Activated CD4-positive, alpha-beta T cell treated with anti-CD3 and anti-CD28 coated beads for 36 hours (primary cell): ENCODE data around the gene SERINC4. TPM values are rescaled to one million over a fixed set of nuclear protein-coding genes. Genes with fewer than 3 reads are reported as not detected.

ENCODE experiments used
- ATAC-seq: fragments of 200-7000 bp; cut with Tn5 transposase; one replicate; pipeline ENCODE4 v1.10.0; 2021; ENCODE audit warnings: mild to moderate bottlenecking, moderate library complexity
- CTCF ChIA-PET: fragments of 350-600 bp; sonication (Branson Sonifier 250); formaldehyde crosslinking; loops from one replicate; lab custom pipeline; 2021; ENCODE audit warnings: antibody characterized with exemption; lab: Charles Lee
- POLR2A ChIA-PET: fragments of 350-600 bp; sonication (Branson Sonifier 250); formaldehyde crosslinking; loops from one replicate; lab custom pipeline; 2021; ENCODE audit warnings: antibody characterized with exemption, inconsistent platforms; lab: Charles Lee
- DNase-seq: peaks from one replicate; pipeline ENCODE4 v3.0.0-alpha.2; 2020
- H3K27ac Mint-ChIP-seq: one replicate; pipeline ENCODE4 v1.8.0; 2021; ENCODE audit warnings: mixed read lengths
- H3K27me3 Mint-ChIP-seq: one replicate; pipeline ENCODE4 v1.8.0; 2021; ENCODE audit warnings: mixed read lengths
- H3K36me3 Mint-ChIP-seq: one replicate; pipeline ENCODE4 v1.8.0; 2021; ENCODE audit warnings: low read depth, mixed read lengths
- H3K4me1 Mint-ChIP-seq: one replicate; pipeline ENCODE4 v1.8.0; 2021; ENCODE audit warnings: mixed read lengths
- H3K4me3 Mint-ChIP-seq: one replicate; pipeline ENCODE4 v1.8.0; 2021; ENCODE audit warnings: mild to moderate bottlenecking, moderate library complexity, mixed read lengths
- H3K9me3 Mint-ChIP-seq: one replicate; pipeline ENCODE4 v1.8.0; 2021; ENCODE audit warnings: low read depth, mixed read lengths
- intact Hi-C, 2 experiments: fragments of 100-400 bp; cut with DNase I in 1 of 2; cut with micrococcal nuclease in 1 of 2; formaldehyde crosslinking; loops; one replicate each; pipeline versions ENCODE4 v1.14.2 to v1.15.1; 2022 to 2024; cut with DNase I, micrococcal nuclease
- total RNA-seq, 2 experiments: library from RNA; stranded (reverse); gene quantifications; one replicate each; pipeline ENCODE4 v1.2.3, GENCODE V29; 2021

Gene SERINC4
- total RNA-seq, 2 experiments from 2014 or later: 0.42 to 0.46 TPM

DNA sequence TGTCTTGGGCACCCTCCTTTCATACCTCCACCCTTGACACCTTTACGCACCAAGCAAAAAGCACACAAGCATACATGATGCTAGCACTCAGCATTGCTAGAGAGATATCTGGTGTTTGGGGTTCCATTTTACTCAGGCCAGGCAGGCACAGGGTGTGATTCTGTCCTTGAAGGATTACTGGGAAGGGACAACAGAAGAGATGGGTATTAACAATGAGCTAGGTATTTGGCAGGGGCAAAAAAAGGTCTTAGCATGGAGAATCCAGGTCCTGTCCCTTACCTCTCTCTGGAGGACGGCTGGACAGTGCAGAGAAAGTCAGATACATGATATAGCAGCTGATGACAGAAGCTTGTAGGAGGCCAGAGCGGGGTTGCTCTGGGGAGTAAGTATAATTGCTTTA is 3.5 kb downstream of the SERINC4 start:
- no peak overlapping the region for H3K4me3 Mint-ChIP-seq
- no peaks in the 10 kb centered on the region for H3K27me3 Mint-ChIP-seq
- peak overlapping the region; percentile 12 for H3K27ac Mint-ChIP-seq
- no peaks in the 10 kb centered on the region for H3K9me3 Mint-ChIP-seq
- ChIA-PET CTCF (interaction anchor here (2.5 kb wide), 1 partner anchor 20 kb away, joined by 9 read pairs; the partner anchor contains the start of gene ELL3), POLR2A (interaction anchor here (0.8 kb wide), 1 partner anchor 19 kb away, joined by 3 read pairs; the partner anchor contains the start of gene ELL3)
- peaks cover 65% of the 10 kb centered on the region for H3K4me1 Mint-ChIP-seq
- ATAC-seq (no peak), DNase-seq (no peak)
- intact Hi-C loops: no loop called here
- peaks cover 84% of the 10 kb centered on the region for H3K36me3 Mint-ChIP-seq

DNA sequence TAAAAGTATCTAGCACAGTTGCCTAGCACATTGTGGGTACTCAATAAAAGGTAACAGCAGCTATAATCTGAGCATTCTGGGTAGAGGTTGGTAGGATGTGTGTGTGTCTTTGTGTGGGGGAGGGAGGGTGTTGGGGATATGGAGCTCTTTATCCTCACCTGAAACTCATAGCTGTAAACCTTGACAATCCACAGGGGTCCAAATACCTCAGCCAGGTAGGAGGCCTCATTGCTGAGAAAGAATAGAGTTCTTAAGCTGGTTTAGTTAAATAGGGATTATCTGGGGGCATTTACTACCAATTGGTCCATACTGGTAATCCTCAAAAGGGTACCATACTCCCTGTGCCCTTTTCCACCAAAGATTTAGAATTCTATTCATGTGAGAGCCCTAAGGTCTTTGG is 4.0 kb downstream of the SERINC4 start:
- Mint-ChIP-seq H3K9me3 (no peaks in the 10 kb centered on the region), H3K4me3 (no peak overlapping the region), H3K27me3 (no peaks in the 10 kb centered on the region), H3K4me1 (peaks cover 62% of the 10 kb centered on the region), H3K27ac (no peak overlapping the region), H3K36me3 (peaks cover 78% of the 10 kb centered on the region)
- intact Hi-C loops: no loop called here
- ATAC-seq (no peak), DNase-seq (no peak)
- CTCF ChIA-PET: interaction anchor here (0.6 to 1.1 kb wide), 2 partner anchors 19 to 355 kb away, joined by 3 read pairs; partner anchors contain the start of gene ELL3
- POLR2A ChIA-PET: interaction anchor here (0.8 to 2.1 kb wide), 2 partner anchors 8 to 19 kb away, joined by 3 to 5 read pairs; partner anchors contain the start of gene ELL3

DNA sequence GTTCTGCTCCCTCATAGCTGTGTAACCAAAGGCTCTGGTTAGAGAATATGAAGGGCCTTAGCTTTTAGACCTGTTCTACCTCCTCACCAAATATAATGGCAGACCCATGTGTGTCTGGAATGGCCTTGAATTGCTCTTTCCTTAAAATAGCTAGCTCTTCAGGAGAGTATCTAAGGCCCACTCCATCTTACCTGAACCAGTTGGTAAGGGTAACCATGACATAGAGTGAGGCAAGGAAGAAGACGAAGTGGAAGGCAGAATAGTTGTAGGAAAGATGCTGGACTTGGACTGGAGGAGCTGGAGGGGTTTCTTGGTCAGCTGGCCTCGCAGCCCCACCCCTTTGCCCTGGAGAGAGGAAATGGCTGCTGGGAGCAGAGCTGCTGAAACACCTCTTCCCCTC is 4.8 kb downstream of the SERINC4 start:
- Mint-ChIP-seq H3K4me1 (peaks cover 58% of the 10 kb centered on the region), H3K4me3 (no peak overlapping the region)
- POLR2A ChIA-PET: interaction anchor here (2.1 kb wide), 1 partner anchor 9 kb away, joined by 5 read pairs; no protein-coding TSS in a partner anchor

DNA sequence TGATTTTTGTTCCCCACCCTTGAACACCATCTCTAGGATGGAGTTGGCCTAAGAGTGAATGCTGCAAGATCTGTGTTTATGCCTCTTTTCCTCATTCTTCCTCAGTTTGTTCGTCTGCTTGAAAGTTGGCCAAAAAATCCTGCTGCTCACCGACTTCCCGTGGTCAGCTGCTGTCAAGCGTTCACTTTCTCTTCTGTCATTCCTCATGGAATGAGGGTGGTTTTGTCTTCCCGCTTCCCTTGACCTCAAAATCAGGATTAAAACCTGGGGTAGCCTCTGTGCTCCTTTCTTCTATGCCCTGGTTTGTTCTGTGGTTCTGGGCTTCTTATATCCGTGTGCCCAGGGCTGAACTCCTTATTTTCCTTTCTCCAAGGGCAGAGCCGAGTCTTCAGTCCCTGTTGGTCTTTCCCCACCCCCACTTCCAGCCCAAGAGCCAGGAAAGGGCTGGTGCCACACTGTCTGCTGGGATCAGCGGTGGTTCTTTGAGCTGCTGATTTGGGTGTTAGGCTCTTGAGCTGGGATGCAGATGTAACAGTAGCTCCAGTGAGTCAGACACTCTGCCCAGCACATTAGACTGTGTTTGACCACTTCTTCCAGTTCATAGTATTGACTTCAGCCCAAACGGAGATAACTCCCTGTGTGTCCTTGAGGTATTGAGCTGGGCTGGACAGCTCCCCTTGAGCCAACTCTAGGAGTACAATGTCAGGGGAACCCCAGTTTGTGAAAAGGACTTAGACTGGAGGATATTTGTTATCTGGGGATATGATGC is 5.6 kb downstream of the SERINC4 start:
- POLR2A ChIA-PET: interaction anchor here (2.1 kb wide), 1 partner anchor 10 kb away, joined by 5 read pairs; no protein-coding TSS in a partner anchor
- CTCF ChIA-PET: interaction anchor here (0.6 to 1.0 kb wide), 5 partner anchors 19 to 30 kb away, joined by 3 to 4 read pairs (median 3); partner anchors contain the start of gene MFAP1
- DNase-seq: no peak
- H3K4me1 Mint-ChIP-seq: peaks cover 51% of the 10 kb centered on the region
- H3K27ac Mint-ChIP-seq: peak overlapping the region; percentile 97
- no peaks in the 10 kb centered on the region for H3K9me3 Mint-ChIP-seq
- no peaks in the 10 kb centered on the region for H3K27me3 Mint-ChIP-seq
- intact Hi-C loops: loop anchor here in 1 of 2 experiments (5.0 kb wide), 1 partner anchor 47 kb away; the partner anchor contains the start of gene PDIA3
- no peak for ATAC-seq
- H3K36me3 Mint-ChIP-seq: peaks cover 62% of the 10 kb centered on the region
- H3K4me3 Mint-ChIP-seq: peak overlapping the region; percentile 97

More for the DNA sequence above, 4.8 kb downstream of the SERINC4 start:
- DNase-seq (no peak), ATAC-seq (no peak)
- no peak overlapping the region for H3K27ac Mint-ChIP-seq
- H3K9me3 Mint-ChIP-seq: no peaks in the 10 kb centered on the region
- intact Hi-C loops: no loop called here
- no peaks in the 10 kb centered on the region for H3K27me3 Mint-ChIP-seq
- CTCF ChIA-PET: interaction anchor here (0.7 to 1.1 kb wide), 4 partner anchors 20 to 354 kb away, joined by 3 to 4 read pairs (median 3); partner anchors contain the start of gene MFAP1
- H3K36me3 Mint-ChIP-seq: peaks cover 70% of the 10 kb centered on the region

DNA sequence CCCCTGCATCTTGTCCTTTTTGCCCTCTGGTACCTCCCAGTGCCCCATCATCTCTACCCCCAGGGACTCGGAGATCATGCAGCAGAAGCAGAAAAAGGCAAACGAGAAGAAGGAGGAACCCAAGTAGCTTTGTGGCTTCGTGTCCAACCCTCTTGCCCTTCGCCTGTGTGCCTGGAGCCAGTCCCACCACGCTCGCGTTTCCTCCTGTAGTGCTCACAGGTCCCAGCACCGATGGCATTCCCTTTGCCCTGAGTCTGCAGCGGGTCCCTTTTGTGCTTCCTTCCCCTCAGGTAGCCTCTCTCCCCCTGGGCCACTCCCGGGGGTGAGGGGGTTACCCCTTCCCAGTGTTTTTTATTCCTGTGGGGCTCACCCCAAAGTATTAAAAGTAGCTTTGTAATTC is 6.4 kb downstream of the SERINC4 start:
- peak overlapping the region; percentile 97 for H3K27ac Mint-ChIP-seq
- peak overlapping the region; percentile 97 for H3K4me3 Mint-ChIP-seq
- POLR2A ChIA-PET: interaction anchor here (0.8 to 1.8 kb wide), 2 partner anchors 17 to 31 kb away, joined by 3 to 8 read pairs; partner anchors contain the start of genes ELL3 and MFAP1
- CTCF ChIA-PET: interaction anchor here (0.6 to 1.5 kb wide), 5 partner anchors 15 to 31 kb away, joined by 3 to 5 read pairs (median 4); partner anchors contain the start of gene MFAP1
- no peaks in the 10 kb centered on the region for H3K27me3 Mint-ChIP-seq
- H3K9me3 Mint-ChIP-seq: no peaks in the 10 kb centered on the region
- intact Hi-C loops: loop anchor here in 1 of 2 experiments (5.0 kb wide), 1 partner anchor 46 kb away; the partner anchor contains the start of gene PDIA3
- DNase-seq (no peak), ATAC-seq (no peak)
- peaks cover 43% of the 10 kb centered on the region for H3K4me1 Mint-ChIP-seq
- peaks cover 55% of the 10 kb centered on the region for H3K36me3 Mint-ChIP-seq

DNA sequence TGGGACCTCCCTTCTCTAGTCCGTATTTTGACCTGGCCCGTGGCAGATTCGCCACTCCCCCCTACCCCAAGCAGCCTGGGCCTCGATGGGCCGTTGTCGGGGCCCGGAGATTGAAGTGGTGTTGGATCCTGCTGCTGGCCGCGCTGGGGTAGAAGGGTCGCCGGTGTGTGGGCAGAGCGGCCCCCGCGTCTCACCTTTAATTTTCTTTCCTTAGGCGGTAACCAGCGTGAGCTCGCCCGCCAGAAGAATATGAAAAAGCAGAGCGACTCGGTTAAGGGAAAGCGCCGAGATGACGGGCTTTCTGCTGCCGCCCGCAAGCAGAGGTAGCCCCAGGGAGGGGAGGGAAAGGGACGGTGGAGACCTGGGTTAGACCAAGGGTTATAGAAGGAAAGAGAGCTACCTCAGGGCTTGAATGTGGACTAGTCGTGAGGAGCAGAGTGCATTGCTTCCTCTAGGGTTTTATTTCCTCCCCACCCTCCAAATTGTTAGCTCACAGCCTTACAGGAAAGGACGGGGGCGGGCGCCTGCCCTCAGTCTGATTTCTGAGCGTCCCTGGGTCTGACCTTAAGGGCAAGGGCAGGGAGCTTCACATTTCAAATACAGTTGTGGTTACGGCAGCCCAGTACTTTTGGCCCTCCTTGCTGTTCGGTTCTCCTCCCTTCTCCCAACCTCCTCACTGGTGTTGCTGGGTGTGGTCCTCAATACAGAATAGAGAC is 7.1 kb downstream of the SERINC4 start:
- Mint-ChIP-seq H3K4me3 (peak overlapping the region; percentile 97), H3K9me3 (no peaks in the 10 kb centered on the region), H3K36me3 (peaks cover 49% of the 10 kb centered on the region), H3K27me3 (no peaks in the 10 kb centered on the region), H3K4me1 (peaks cover 37% of the 10 kb centered on the region), H3K27ac (peak overlapping the region; percentile 97)
- ChIA-PET CTCF (interaction anchor here (0.6 to 1.5 kb wide), 5 partner anchors 15 to 32 kb away, joined by 3 to 5 read pairs (median 4); partner anchors contain the start of gene MFAP1), POLR2A (interaction anchor here (0.6 to 1.8 kb wide), 3 partner anchors 11 to 32 kb away, joined by 3 to 8 read pairs (median 3); partner anchors contain the start of genes ELL3 and MFAP1)
- intact Hi-C loops: loop anchor here (1.0 to 5.0 kb wide), 10 partner anchors 7 to 634 kb away; partner anchors contain the start of genes HYPK (in 2 of the 2), MFAP1 (in 2 of the 2), PDIA3 (in 2 of the 2) and SERINC4 (in 2 of the 2)
- DNase-seq: peak; percentile 62
- no peak for ATAC-seq

DNA sequence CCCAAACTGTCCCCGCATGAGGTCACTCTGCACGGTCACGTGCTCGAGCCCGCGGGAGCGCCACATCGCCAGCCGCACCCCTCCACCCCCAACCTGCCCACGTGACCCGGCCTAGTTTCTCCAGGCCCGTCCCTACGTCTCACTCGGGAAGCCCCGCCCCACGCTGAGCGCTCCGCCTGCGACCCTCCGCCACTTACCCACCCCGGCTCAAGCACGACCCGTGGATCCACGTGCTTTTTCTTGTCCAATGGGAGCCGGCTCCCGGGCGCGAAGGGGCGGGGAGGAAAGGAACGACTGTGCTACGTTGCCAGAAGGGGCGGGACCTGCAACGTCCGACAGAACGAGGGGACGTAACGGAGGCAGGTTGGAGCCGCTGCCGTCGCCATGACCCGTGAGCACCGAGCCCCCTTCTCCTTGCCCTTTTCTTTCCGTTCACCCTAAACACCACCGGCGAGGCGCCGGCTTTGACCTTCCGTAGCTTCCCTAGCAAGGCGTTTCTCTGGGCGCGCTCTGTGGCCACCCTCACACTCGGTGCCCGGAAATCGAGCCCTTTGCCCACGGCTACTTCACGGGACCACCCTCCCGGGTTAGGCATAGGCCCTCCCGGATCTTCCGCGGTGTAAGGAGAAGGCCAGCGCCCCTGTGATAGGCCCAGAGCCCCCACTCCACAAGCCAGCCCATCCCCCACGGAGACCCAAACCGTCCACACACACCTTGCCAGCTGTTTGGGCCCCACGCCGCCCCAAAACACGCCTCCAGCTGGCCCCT is 7.8 kb downstream of the SERINC4 start, which contains the start of gene SERF2:
Gene SERF2, plus strand, starts transcription at position 328 of the 768 bp plus-strand sequence. Its CDS starts 57 bp downstream, at position 385.
- peak; percentile 98 for ATAC-seq
- Mint-ChIP-seq H3K36me3 (peaks cover 46% of the 10 kb centered on the region), H3K27me3 (no peaks in the 10 kb centered on the region), H3K27ac (peak within 1 kb of the TSS; percentile 97), H3K4me1 (peaks cover 35% of the 10 kb centered on the region), H3K4me3 (peak within 1 kb of the TSS; percentile 97), H3K9me3 (no peaks in the 10 kb centered on the region)
- CTCF ChIA-PET: interaction anchor here (1.3 to 2.8 kb wide), 4 partner anchors 14 to 32 kb away, joined by 4 to 10 read pairs (median 4); partner anchors contain the start of genes ELL3 and MFAP1
- DNase-seq: peak; percentile 100
- intact Hi-C loops: loop anchor here (1.0 to 5.0 kb wide), 10 partner anchors 8 to 635 kb away; partner anchors contain the start of genes HYPK (in 2 of the 2), MFAP1 (in 2 of the 2), PDIA3 (in 2 of the 2) and SERINC4 (in 2 of the 2)
- POLR2A ChIA-PET: interaction anchor here (1.4 to 1.8 kb wide), 2 partner anchors 8 to 15 kb away, joined by 3 to 8 read pairs; partner anchors contain the start of genes ELL3 and HYPK

DNA sequence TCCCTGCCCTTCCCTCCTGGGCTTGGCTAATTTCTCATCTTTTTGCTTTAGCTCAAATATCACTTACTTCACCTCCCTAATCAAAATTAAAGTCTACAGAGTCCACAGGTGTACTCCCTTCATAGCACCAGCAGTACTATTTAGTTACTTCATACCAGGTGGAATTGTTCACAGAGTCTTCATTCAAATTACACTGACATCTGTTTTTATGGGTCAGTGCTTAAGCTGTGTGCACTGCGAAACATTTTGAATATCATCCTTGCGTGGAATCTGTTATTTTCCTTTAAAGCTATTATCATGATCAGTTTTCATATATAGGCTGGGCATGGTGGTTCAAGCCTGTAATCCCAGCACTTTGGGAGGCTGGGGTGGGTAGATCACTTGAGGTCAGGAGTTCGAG is 10.6 kb downstream of the SERINC4 start:
- ChIA-PET CTCF (interaction anchor here (0.6 to 2.2 kb wide), 5 partner anchors 11 to 373 kb away, joined by 3 to 11 read pairs (median 5); partner anchors contain the start of gene ELL3), POLR2A (interaction anchor here (0.7 kb wide), 1 partner anchor 496 kb away, joined by 3 read pairs; no protein-coding TSS in a partner anchor)
- Mint-ChIP-seq H3K4me3 (no peak overlapping the region), H3K4me1 (peaks cover 19% of the 10 kb centered on the region), H3K27me3 (no peaks in the 10 kb centered on the region), H3K36me3 (peaks cover 22% of the 10 kb centered on the region), H3K9me3 (no peaks in the 10 kb centered on the region), H3K27ac (no peak overlapping the region)
- intact Hi-C loops: no loop called here
- no peak for ATAC-seq
- DNase-seq: no peak

DNA sequence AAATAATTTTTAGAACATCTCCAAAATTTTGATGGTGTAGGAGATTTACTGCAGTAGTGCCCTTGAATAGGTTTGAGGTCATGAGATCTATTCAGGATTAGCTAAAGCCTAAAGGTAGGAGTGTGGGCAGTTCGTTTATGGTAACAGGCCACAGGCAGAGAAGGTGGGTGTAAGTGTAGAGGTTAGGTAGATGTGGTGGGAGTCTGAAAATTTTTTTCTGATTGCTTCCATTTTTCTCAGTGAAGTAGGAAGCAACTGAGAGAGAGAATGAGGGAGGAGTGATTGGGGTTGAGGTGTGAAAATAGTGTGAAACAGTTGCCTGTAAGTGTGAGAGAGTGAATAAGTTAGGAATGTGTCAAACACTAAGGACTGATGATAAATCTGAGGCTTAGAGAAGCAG is 21.0 kb downstream of the SERINC4 start:
- Mint-ChIP-seq H3K36me3 (no peaks in the 10 kb centered on the region), H3K27ac (peak overlapping the region; percentile 8), H3K4me1 (peaks cover 19% of the 10 kb centered on the region), H3K9me3 (no peaks in the 10 kb centered on the region), H3K4me3 (no peak overlapping the region), H3K27me3 (no peaks in the 10 kb centered on the region)
- no peak for ATAC-seq
- POLR2A ChIA-PET: no interaction called here
- intact Hi-C loops: loop anchor here in 1 of 2 experiments (10.0 kb wide), 1 partner anchor 264 kb away; the partner anchor contains the start of gene MAP1A
- CTCF ChIA-PET: interaction anchor here (1.3 to 1.5 kb wide), 3 partner anchors 9 to 14 kb away, joined by 3 to 7 read pairs (median 5); partner anchors contain the start of gene SERF2
- no peak for DNase-seq
